GM23338 (cell line): ENCODE results near the gene PDIK1L. TPM values are rescaled to one million over a fixed set of nuclear protein-coding genes. Genes with fewer than 3 reads are reported as not detected.
A peak's percentile ranks its signal among the peaks of the same experiment; 100 is the strongest.

Experiments used
- ATAC-seq: fragments of 200-7000 bp; cut with Tn5 transposase; 3 replicates; pipeline ENCODE4 v1.9.1; 2020
- DNase-seq: peaks from one replicate; pipeline ENCODE4 v3.0.0-alpha.2; 2015; ENCODE audit warnings: low spot score
- H2AFZ ChIP-seq: fragments of 200-600 bp; sonication (generic); 2 replicates; pipeline ENCODE4 v1.8.0; 2016; ENCODE audit warnings: antibody characterized with exemption, mild to moderate bottlenecking, moderate library complexity
- H3F3A ChIP-seq: fragments of 200-600 bp; sonication (generic); replicated peaks from 2 replicates; pipeline ENCODE4 v1.8.0; 2017; ENCODE audit warnings: antibody characterized with exemption, mixed run types, low read depth
- H3K27ac ChIP-seq: fragments of 200-600 bp; sonication (generic); 2 replicates; pipeline ENCODE4 v1.6.1; 2016; ENCODE audit warnings: low read depth
- H3K27me3 ChIP-seq: fragments of 200-600 bp; sonication (generic); 2 replicates; pipeline ENCODE4 v1.8.0; 2016; ENCODE audit warnings: mild to moderate bottlenecking, mixed run types, moderate library complexity; ENCODE audit not compliant: insufficient read depth
- H3K36me3 ChIP-seq: fragments of 200-600 bp; sonication (generic); 2 replicates; pipeline ENCODE4 v1.8.0; 2016; ENCODE audit warnings: mild to moderate bottlenecking; ENCODE audit not compliant: insufficient read depth
- H3K4me1 ChIP-seq: fragments of 200-600 bp; sonication (generic); 2 replicates; pipeline ENCODE4 v1.8.0; 2016; ENCODE audit warnings: mild to moderate bottlenecking, moderate library complexity; ENCODE audit not compliant: insufficient read depth
- H3K4me2 ChIP-seq: fragments of 200-600 bp; sonication (generic); 2 replicates; pipeline ENCODE4 v1.7.1; 2017; ENCODE audit warnings: mixed run types
- H3K4me3 ChIP-seq: fragments of 200-600 bp; sonication (generic); 2 replicates; pipeline ENCODE4 v1.6.1; 2016; ENCODE audit warnings: mixed run types
- H3K79me2 ChIP-seq: fragments of 200-600 bp; sonication (generic); replicated peaks from 2 replicates; pipeline ENCODE4 v1.8.0; 2017; ENCODE audit warnings: mild to moderate bottlenecking; ENCODE audit not compliant: insufficient read depth
- H3K9me2 ChIP-seq: fragments of 200-600 bp; sonication (generic); 2 replicates; pipeline ENCODE4 v1.8.0; 2017; ENCODE audit not compliant: insufficient read depth
- H4K20me1 ChIP-seq: fragments of 200-600 bp; sonication (generic); replicated peaks from 2 replicates; pipeline ENCODE4 v1.8.0; 2017; ENCODE audit warnings: mild to moderate bottlenecking; ENCODE audit not compliant: insufficient read depth
- H3K27ac Mint-ChIP-seq: 2 replicates; pipeline ENCODE4 v1.8.0; 2020; ENCODE audit warnings: inconsistent platforms, mild to moderate bottlenecking, moderate library complexity, mixed read lengths
- H3K27me3 Mint-ChIP-seq: 3 replicates; pipeline ENCODE4 v1.8.0; 2022; ENCODE audit warnings: low read depth, mild to moderate bottlenecking, moderate library complexity, mixed read lengths, inconsistent platforms; ENCODE audit not compliant: insufficient read depth, poor library complexity
- H3K36me3 Mint-ChIP-seq: 3 replicates; pipeline ENCODE4 v1.8.0; 2021; ENCODE audit warnings: low read depth, mild to moderate bottlenecking, inconsistent platforms, moderate library complexity, mixed read lengths
- H3K4me1 Mint-ChIP-seq: 3 replicates; pipeline ENCODE4 v1.8.0; 2020; ENCODE audit warnings: mild to moderate bottlenecking, inconsistent platforms, mixed read lengths
- H3K4me3 Mint-ChIP-seq: 3 replicates; pipeline ENCODE4 v1.8.0; 2021; ENCODE audit warnings: moderate library complexity, mild to moderate bottlenecking, inconsistent platforms, mixed read lengths
- H3K9me3 Mint-ChIP-seq: 3 replicates; pipeline ENCODE4 v1.8.0; 2020; ENCODE audit warnings: moderate library complexity, mild to moderate bottlenecking, inconsistent platforms, mixed read lengths
- CREB1 ChIP-seq: fragments of 250-450 bp; sonication (Bioruptor Pico); IDR thresholded peaks from 2 replicates; pipeline ENCODE4 v1.5.0; 2020; ENCODE audit warnings: low read depth, mild to moderate bottlenecking, moderate library complexity
- CTCF ChIP-seq, 2 experiments: fragments of 200-600 bp in 1 of 2; sonication (generic) in 1 of 2; conservative IDR thresholded peaks; 2 replicates each; pipeline versions ENCODE4 v1.5.1 to v1.6.1; 2016 to 2017; ENCODE audit warnings: antibody characterized with exemption in 2 of 2, low read depth in 2 of 2, mild to moderate bottlenecking in 2 of 2, moderate library complexity in 1 of 2
- ETS1 ChIP-seq: IDR thresholded peaks from 2 replicates; pipeline ENCODE4 v1.6.1; 2016; ENCODE audit warnings: antibody characterized with exemption
- EZH2 ChIP-seq: fragments of 200-600 bp; sonication (generic); IDR thresholded peaks from one replicate; pipeline ENCODE4 v1.8.0; 2017; ENCODE audit warnings: antibody characterized with exemption, mild to moderate bottlenecking, low read depth; ENCODE audit not compliant: unreplicated experiment
- EZH2phosphoT487 ChIP-seq: fragments of 200-600 bp; sonication (generic); IDR thresholded peaks from one replicate; pipeline ENCODE4 v1.8.1; 2018; ENCODE audit warnings: antibody characterized with exemption; ENCODE audit not compliant: unreplicated experiment
- JUNB ChIP-seq: IDR thresholded peaks from one replicate; pipeline ENCODE4 v1.6.1; 2016; ENCODE audit warnings: antibody characterized with exemption; ENCODE audit not compliant: unreplicated experiment
- NANOG ChIP-seq: IDR thresholded peaks from 2 replicates; pipeline ENCODE4 v1.6.1; 2016; ENCODE audit warnings: antibody characterized with exemption, borderline replicate concordance
- POLR2AphosphoS5 ChIP-seq: IDR thresholded peaks from 2 replicates; pipeline ENCODE4 v1.6.1; 2016; ENCODE audit warnings: antibody characterized with exemption, low read depth
- REST ChIP-seq: IDR thresholded peaks from one replicate; pipeline ENCODE4 v1.6.1; 2018; ENCODE audit warnings: antibody characterized with exemption; ENCODE audit not compliant: unreplicated experiment
- STAT1 ChIP-seq: IDR thresholded peaks from one replicate; pipeline ENCODE4 v1.6.1; 2016; ENCODE audit warnings: antibody characterized with exemption; ENCODE audit not compliant: unreplicated experiment
- ZNF114 ChIP-seq: fragments of 250-450 bp; sonication (Bioruptor Pico); IDR thresholded peaks from 2 replicates; pipeline ENCODE4 v1.5.0; 2020; ENCODE audit warnings: mild to moderate bottlenecking, moderate library complexity
- ZNF331 ChIP-seq: fragments of 250-450 bp; sonication (Bioruptor Pico); IDR thresholded peaks from 2 replicates; pipeline ENCODE4 v1.5.0; 2020; ENCODE audit warnings: low read depth, mild to moderate bottlenecking, moderate library complexity
- ZNF462 ChIP-seq: fragments of 250-450 bp; sonication (Bioruptor Pico); IDR thresholded peaks from 2 replicates; pipeline ENCODE4 v1.5.0; 2020; ENCODE audit warnings: mild to moderate bottlenecking, moderate library complexity
- polyA plus RNA-seq: library from polyadenylated mRNA; unstranded; fragments of >200 nt; fragmentation: Nextera tagmentation; extraction: Ambion mirVana; gene quantifications from 2 replicates; pipeline ENCODE4 v1.2.1, GENCODE V29; 2016
- total RNA-seq: library from RNA; depleted of rRNA; stranded (reverse); fragments of >200 nt; shearing (Covaris generic); gene quantifications from 2 replicates; pipeline ENCODE4 v1.2.3, GENCODE V29; 2014

The PDIK1L gene
- total and polyA plus RNA-seq, 2 experiments from 2014 or later: 1.6 to 3.0 TPM

- Histone ChIP-seq H3K4me2 (0 out of 2 replicates have a peak overlapping the region, but pooled peaks have one; percentile 67), H2AFZ (no peak overlapping the region)
Measured at GRCh38 chr1:26158271-26158907, 46.8 kb downstream of the PDIK1L start.

More at GRCh38 chr1:26158271-26158907, 46.8 kb downstream of the PDIK1L start:
- Histone ChIP-seq H3K4me1 (peaks cover 57% of the 10 kb centered on the region), H4K20me1 (peaks cover 5% of the 10 kb centered on the region; the same call in 1 of the 2 replicates), H3K36me3 (no peaks in the 10 kb centered on the region), H3K9me2 (no peaks in the 10 kb centered on the region), H3F3A (peaks cover 11% of the 10 kb centered on the region; the same call in 1 of the 2 replicates), H3K27ac (no peak overlapping the region), H3K4me3 (no peak overlapping the region), H3K79me2 (no peaks in the 10 kb centered on the region), H3K27me3 (peaks cover 100% of the 10 kb centered on the region)
- Mint-ChIP-seq H3K4me3 (peak overlapping the region; percentile 54), H3K9me3 (peaks cover 3% of the 10 kb centered on the region; the same call in 1 of the 3 replicates), H3K27ac (no peak overlapping the region), H3K27me3 (peaks cover 84% of the 10 kb centered on the region), H3K4me1 (peaks cover 62% of the 10 kb centered on the region), H3K36me3 (no peaks in the 10 kb centered on the region)
- no peak for ATAC-seq
- no peak for TF ChIP-seq EZH2
- no peak for TF ChIP-seq NANOG
- no peak for TF ChIP-seq EZH2phosphoT487
- TF ChIP-seq STAT1: no peak
- no peak for TF ChIP-seq REST
- TF ChIP-seq POLR2AphosphoS5: no peak
- TF ChIP-seq CREB1 (CRISPR knock-in tag): no peak
- no peak for TF ChIP-seq ETS1
- no peak for TF ChIP-seq CTCF (conservative IDR thresholded peaks at IDR 0.05; ENCODE audit: low read depth in 2 of 2)
- no peak for TF ChIP-seq ZNF114 (CRISPR knock-in tag)
- no peak for TF ChIP-seq ZNF462
- no peak for TF ChIP-seq ZNF331 (CRISPR knock-in tag)
- no peak for TF ChIP-seq JUNB
- no peak for DNase-seq
